PC-3 (cell line): ENCODE data around the gene AUTS2.

Source experiments
- CTCF ChIP-seq: fragments of 300-600 bp; sonication (generic); conservative IDR thresholded peaks from 2 replicates; pipeline ENCODE4 v1.5.1; 2017; ENCODE audit warnings: antibody characterized with exemption, low read depth, mild to moderate bottlenecking, low read length
- EZH2 ChIP-seq: fragments of 300-600 bp; sonication (generic); IDR thresholded peaks from one replicate; pipeline ENCODE4 v1.6.1; 2017; ENCODE audit warnings: antibody characterized with exemption, mild to moderate bottlenecking, low read length; ENCODE audit not compliant: unreplicated experiment
- EZH2phosphoT487 ChIP-seq: fragments of 300-600 bp; sonication (generic); IDR thresholded peaks from 2 replicates; pipeline ENCODE4 v1.6.1; 2018; ENCODE audit warnings: mild to moderate bottlenecking, antibody characterized with exemption, low read length, borderline replicate concordance

- no peak for TF ChIP-seq CTCF
- no peak for TF ChIP-seq EZH2phosphoT487
- no peak for TF ChIP-seq EZH2
These were observed 1085.9 kb downstream of the AUTS2 start for GRCh38 chr7:70684173-70684572.
